Sigmoid colon (tissue), 7 donors: ENCODE results near the gene USP24. TPM values are rescaled to one million over a fixed set of nuclear protein-coding genes. Genes with fewer than 3 reads are reported as not detected.

ENCODE experiments used
- DNase-seq: peaks from one replicate; pipeline ENCODE4 v3.0.0-alpha.2; 2019
- H3K27ac ChIP-seq, 4 donors: fragments of 200-600 bp; sonication (generic); one replicate each; pipeline ENCODE4 v1.5.1; 2016 to 2019; ENCODE audit warnings: mild to moderate bottlenecking in 1 of 4
- H3K27me3 ChIP-seq, 3 donors: fragments of 200-600 bp; sonication (generic); one replicate each; pipeline ENCODE4 v1.5.1; 2019; ENCODE audit warnings: mild to moderate bottlenecking in 1 of 3
- H3K36me3 ChIP-seq, 4 donors: fragments of 200-600 bp; sonication (generic); one replicate each; pipeline ENCODE4 v1.5.1; 2016 to 2019
- H3K4me1 ChIP-seq, 4 donors: fragments of 200-600 bp; sonication (generic); one replicate each; pipeline ENCODE4 v1.5.1; 2017 to 2019
- H3K4me3 ChIP-seq, 4 donors: fragments of 200-600 bp; sonication (generic); one replicate each; pipeline ENCODE4 v1.5.1; 2017 to 2019; ENCODE audit warnings: mild to moderate bottlenecking in 2 of 4, moderate library complexity in 1 of 4
- H3K9me3 ChIP-seq, 4 donors: fragments of 200-600 bp in 3 of 4; sonication (generic) in 3 of 4; one replicate each; pipeline versions ENCODE4 v1.5.1 to v1.6.1; 2013 to 2019
- EP300 ChIP-seq, 4 donors: sonication (generic); formaldehyde crosslinking; IDR thresholded peaks; one replicate each; pipeline ENCODE4 v1.6.1; 2017; ENCODE audit warnings: antibody characterized with exemption in 4 of 4
- POLR2A ChIP-seq, 2 donors: fragments of 450-650 bp; IDR thresholded peaks; one replicate each; pipeline ENCODE4 v1.6.1; 2016; ENCODE audit warnings: antibody characterized with exemption in 2 of 2, mild to moderate bottlenecking in 2 of 2, moderate library complexity in 2 of 2
- POLR2AphosphoS5 ChIP-seq, 4 donors: sonication (generic); formaldehyde crosslinking; IDR thresholded peaks; one replicate each; pipeline ENCODE4 v1.6.1; 2017; ENCODE audit warnings: antibody characterized with exemption in 4 of 4
- WGBS, 2 donors: extraction: QIAGEN DNeasy Blood & Tissue Kit; methylation state at CpG; one replicate each; pipeline ENCODE4 v1.1.7; 2013; 5-methylcytosine and 5-hydroxymethylcytosine counted together
- intact Hi-C: fragments of 100-400 bp; cut with DNase I; formaldehyde crosslinking; loops from one replicate; pipeline ENCODE4 v1.15.1; 2023
- polyA plus RNA-seq, 3 donors: library from polyadenylated mRNA; stranded (reverse); fragments of 200-250 nt; gene quantifications; one replicate each; pipeline ENCODE4 v1.2.3, GENCODE V29; 2013
- total RNA-seq, 4 donors: library from RNA; depleted of rRNA; stranded (reverse); fragments of >200 nt; gene quantifications; one replicate each; pipeline ENCODE4 v1.1.0, GENCODE V29; 2016
- TF ChIP-seq, protein P1 (sequence below), 4 experiments: fragments of 450-650 bp in 3 of 4; fragments of 200-600 bp in 1 of 4; IDR thresholded peaks; one replicate each; pipeline ENCODE4 v1.5.1; 2016 to 2019; ENCODE audit warnings: antibody characterized with exemption in 4 of 4, mild to moderate bottlenecking in 3 of 4, moderate library complexity in 2 of 4
- donor health status: healthy with polysubstance abuse.
- donor health status: Bipolar disorder and iron deficiency.
- donor health status: healthy.

Gene USP24
- total and polyA plus RNA-seq, 7 donors, result 3.6 to 66.2 (median 46.4) TPM

- Histone ChIP-seq H3K36me3 (no peaks in the 10 kb centered on the region), H3K27ac (peak overlapping the region in 1 of 4 donors; percentile 21), H3K4me3 (no peak overlapping the region), H3K27me3 (no peaks in the 10 kb centered on the region), H3K9me3 (no peaks in the 10 kb centered on the region), H3K4me1 (peaks cover 0 to 43% (median 22%) of the 10 kb centered on the region in 4 donors)
- no peak for DNase-seq
- WGBS, 2 donors, result 95 to 96% methylated on average over 4 of the region's 4 CpGs
- TF ChIP-seq POLR2AphosphoS5 (IDR thresholded peaks at IDR 0.05), result no peak
- no peak for TF ChIP-seq EP300 (IDR thresholded peaks at IDR 0.05)
- no peak for TF ChIP-seq POLR2A (IDR thresholded peaks at IDR 0.05)
- TF ChIP-seq, protein P1, sequence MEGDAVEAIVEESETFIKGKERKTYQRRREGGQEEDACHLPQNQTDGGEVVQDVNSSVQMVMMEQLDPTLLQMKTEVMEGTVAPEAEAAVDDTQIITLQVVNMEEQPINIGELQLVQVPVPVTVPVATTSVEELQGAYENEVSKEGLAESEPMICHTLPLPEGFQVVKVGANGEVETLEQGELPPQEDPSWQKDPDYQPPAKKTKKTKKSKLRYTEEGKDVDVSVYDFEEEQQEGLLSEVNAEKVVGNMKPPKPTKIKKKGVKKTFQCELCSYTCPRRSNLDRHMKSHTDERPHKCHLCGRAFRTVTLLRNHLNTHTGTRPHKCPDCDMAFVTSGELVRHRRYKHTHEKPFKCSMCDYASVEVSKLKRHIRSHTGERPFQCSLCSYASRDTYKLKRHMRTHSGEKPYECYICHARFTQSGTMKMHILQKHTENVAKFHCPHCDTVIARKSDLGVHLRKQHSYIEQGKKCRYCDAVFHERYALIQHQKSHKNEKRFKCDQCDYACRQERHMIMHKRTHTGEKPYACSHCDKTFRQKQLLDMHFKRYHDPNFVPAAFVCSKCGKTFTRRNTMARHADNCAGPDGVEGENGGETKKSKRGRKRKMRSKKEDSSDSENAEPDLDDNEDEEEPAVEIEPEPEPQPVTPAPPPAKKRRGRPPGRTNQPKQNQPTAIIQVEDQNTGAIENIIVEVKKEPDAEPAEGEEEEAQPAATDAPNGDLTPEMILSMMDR (IDR thresholded peaks at IDR 0.05), result no peak
- intact Hi-C loops, result no loop called here
Observed at GRCh38 chr1:55190109-55190508, 25.1 kb downstream of the USP24 start.

DNA sequence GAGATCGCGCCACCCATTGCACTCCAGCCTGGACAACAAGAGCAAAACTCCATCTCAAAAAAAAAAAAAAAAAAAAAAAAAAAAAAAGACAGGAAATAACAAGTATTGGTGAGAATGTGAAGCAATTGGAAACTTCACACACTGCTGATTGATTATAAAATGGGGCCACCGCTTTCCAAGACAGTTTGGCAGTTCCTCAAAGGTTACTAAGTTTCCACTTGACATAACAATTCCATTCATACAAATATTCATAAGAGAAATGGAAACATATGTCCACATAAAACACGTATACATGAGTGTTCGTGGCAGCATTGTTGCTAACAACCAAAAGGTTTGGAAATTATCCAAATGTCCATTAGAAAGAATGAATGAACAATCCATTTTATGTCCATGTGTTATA lies 26.3 kb downstream of the USP24 start:
- Histone ChIP-seq H3K9me3 (no peaks in the 10 kb centered on the region), H3K4me1 (peaks cover 0 to 32% (median 18%) of the 10 kb centered on the region in 4 donors), H3K4me3 (no peak overlapping the region), H3K27me3 (no peaks in the 10 kb centered on the region), H3K27ac (peak overlapping the region in 1 of 4 donors; percentile 21), H3K36me3 (no peaks in the 10 kb centered on the region)
- intact Hi-C loops, result no loop called here
- DNase-seq, result no peak
- TF ChIP-seq EP300 (IDR thresholded peaks at IDR 0.05) (no peak), POLR2AphosphoS5 (IDR thresholded peaks at IDR 0.05) (no peak), POLR2A (IDR thresholded peaks at IDR 0.05) (no peak)
- TF ChIP-seq, protein P1 (IDR thresholded peaks at IDR 0.05), result no peak
- 82 to 93% methylated on average over 5 of the region's 5 CpGs for WGBS, 2 donors

GRCh38 chr1:55185832-55186231 lies 29.3 kb downstream of the USP24 start:
- Histone ChIP-seq H3K27ac (no peak overlapping the region), H3K27me3 (no peaks in the 10 kb centered on the region), H3K4me1 (peaks cover 0 to 31% (median 26%) of the 10 kb centered on the region in 4 donors), H3K9me3 (no peaks in the 10 kb centered on the region), H3K4me3 (no peak overlapping the region), H3K36me3 (no peaks in the 10 kb centered on the region)
- intact Hi-C loops, result no loop called here
- DNase-seq, result no peak
- WGBS, 2 donors, result 86 to 95% methylated on average over 2 of the region's 2 CpGs
- TF ChIP-seq POLR2AphosphoS5 (IDR thresholded peaks at IDR 0.05), result no peak

GRCh38 chr1:55184859-55185258 lies 30.3 kb downstream of the USP24 start:
- no peaks in the 10 kb centered on the region for H3K36me3 ChIP-seq
- no peak overlapping the region for H3K27ac ChIP-seq
- TF ChIP-seq POLR2A (IDR thresholded peaks at IDR 0.05) (no peak), EP300 (IDR thresholded peaks at IDR 0.05) (no peak), POLR2AphosphoS5 (IDR thresholded peaks at IDR 0.05) (no peak)
- TF ChIP-seq, protein P1 (IDR thresholded peaks at IDR 0.05), result no peak
- WGBS, 2 donors, result 97 to 98% methylated on average over 5 of the region's 5 CpGs
- no peak for DNase-seq
- no peaks in the 10 kb centered on the region for H3K27me3 ChIP-seq
- intact Hi-C loops, result no loop called here
- no peak overlapping the region for H3K4me3 ChIP-seq
- peaks cover 0 to 29% (median 22%) of the 10 kb centered on the region in 4 donors for H3K4me1 ChIP-seq
- no peaks in the 10 kb centered on the region for H3K9me3 ChIP-seq

DNA sequence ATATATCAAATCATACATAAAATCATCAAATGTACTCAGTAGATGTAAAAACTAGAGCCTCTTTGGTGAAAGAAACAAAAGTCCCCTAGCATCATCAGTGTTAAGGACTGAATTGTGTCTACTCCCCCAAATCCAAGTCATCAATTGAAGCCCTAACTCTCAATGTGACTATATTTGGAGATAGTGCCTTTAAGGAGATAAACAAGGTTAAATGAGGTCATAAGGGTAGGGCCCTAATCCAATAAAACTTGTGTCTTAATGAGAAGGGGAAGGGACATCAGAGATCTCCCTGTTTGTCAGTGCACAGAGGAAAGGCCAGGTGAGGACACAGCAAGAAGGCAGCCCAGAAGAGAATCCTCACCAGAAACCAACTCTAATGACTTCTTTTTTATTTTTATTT lies 33.5 kb downstream of the USP24 start:
- Histone ChIP-seq H3K27ac (no peak overlapping the region), H3K36me3 (no peaks in the 10 kb centered on the region), H3K4me3 (no peak overlapping the region), H3K9me3 (no peaks in the 10 kb centered on the region), H3K27me3 (no peaks in the 10 kb centered on the region), H3K4me1 (peaks cover 0 to 21% (median 17%) of the 10 kb centered on the region in 4 donors)
- TF ChIP-seq POLR2AphosphoS5 (IDR thresholded peaks at IDR 0.05), result no peak
- no peak for TF ChIP-seq EP300 (IDR thresholded peaks at IDR 0.05)
- TF ChIP-seq, protein P1 (IDR thresholded peaks at IDR 0.05), result no peak
- no peak for TF ChIP-seq POLR2A (IDR thresholded peaks at IDR 0.05)
- intact Hi-C loops, result no loop called here
- DNase-seq, result no peak
